OCI-LY3 (cell line): ENCODE data around the gene PTPN1.

ENCODE experiments used
- CTCF ChIP-seq: fragments of 200-600, 300-600 bp; sonication (generic); IDR thresholded peaks from 2 replicates; pipeline ENCODE4 v1.5.1; 2014; ENCODE audit warnings: antibody characterized with exemption, low read length, low read depth
- EZH2phosphoT487 ChIP-seq: fragments of 200-600 bp; shearing (Covaris generic); IDR thresholded peaks from 2 replicates; pipeline ENCODE4 v1.6.1; 2018; ENCODE audit warnings: antibody characterized with exemption, mixed run types, low read depth

DNA sequence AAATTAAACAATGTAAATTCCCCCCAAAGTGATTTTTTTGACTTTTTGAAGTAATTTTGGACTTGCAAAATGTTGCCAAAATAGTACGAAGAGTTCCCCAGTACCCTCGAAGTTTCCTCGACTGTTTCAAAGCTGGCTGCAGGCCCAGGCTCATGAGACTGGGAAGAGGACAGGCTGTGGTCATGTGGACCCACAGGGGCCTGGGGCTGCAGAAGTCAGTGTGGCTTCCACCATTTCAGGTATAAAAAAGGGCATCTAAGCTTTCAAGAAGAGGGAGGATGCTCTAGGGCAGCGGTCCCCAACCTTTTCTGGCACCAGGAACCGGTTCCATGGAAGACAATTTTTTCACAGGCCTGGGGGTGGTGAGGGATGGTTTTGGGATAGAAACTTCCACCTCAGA, 75.0 kb downstream of the PTPN1 start:
- TF ChIP-seq CTCF (no peak), EZH2phosphoT487 (no peak)
